Right renal pelvis (tissue), 4 donors: ENCODE data around the gene OIP5. TPM values are rescaled to one million over a fixed set of nuclear protein-coding genes. Genes with fewer than 3 reads are reported as not detected.
A peak's percentile ranks its signal among the peaks of the same experiment; 100 is the strongest.
"Not testable (repeated sequence)": the region's sequence is repeated elsewhere in the genome, so short reads cannot be mapped to it uniquely, and the experiment has no call there.

ENCODE experiments used
- DNase-seq, 4 donors: peaks; one replicate each; pipeline ENCODE4 v3.0.0-alpha.2; 2013; ENCODE audit warnings: low read depth in 4 of 4, low spot score in 3 of 4, missing footprints in 1 of 4
- polyA plus RNA-seq, 4 donors: library from polyadenylated mRNA; unstranded; fragments of 120-200 nt; gene quantifications; one replicate each; pipeline ENCODE4 v1.2.1, GENCODE V29; 2013; ENCODE audit not compliant: insufficient read length in 4 of 4

The OIP5 gene
- polyA plus RNA-seq = 10 to 100 TPM in 1 of 4 donors, 1 to 10 TPM in 3; 7.2 to 10.4 (median 8.1) TPM

DNA sequence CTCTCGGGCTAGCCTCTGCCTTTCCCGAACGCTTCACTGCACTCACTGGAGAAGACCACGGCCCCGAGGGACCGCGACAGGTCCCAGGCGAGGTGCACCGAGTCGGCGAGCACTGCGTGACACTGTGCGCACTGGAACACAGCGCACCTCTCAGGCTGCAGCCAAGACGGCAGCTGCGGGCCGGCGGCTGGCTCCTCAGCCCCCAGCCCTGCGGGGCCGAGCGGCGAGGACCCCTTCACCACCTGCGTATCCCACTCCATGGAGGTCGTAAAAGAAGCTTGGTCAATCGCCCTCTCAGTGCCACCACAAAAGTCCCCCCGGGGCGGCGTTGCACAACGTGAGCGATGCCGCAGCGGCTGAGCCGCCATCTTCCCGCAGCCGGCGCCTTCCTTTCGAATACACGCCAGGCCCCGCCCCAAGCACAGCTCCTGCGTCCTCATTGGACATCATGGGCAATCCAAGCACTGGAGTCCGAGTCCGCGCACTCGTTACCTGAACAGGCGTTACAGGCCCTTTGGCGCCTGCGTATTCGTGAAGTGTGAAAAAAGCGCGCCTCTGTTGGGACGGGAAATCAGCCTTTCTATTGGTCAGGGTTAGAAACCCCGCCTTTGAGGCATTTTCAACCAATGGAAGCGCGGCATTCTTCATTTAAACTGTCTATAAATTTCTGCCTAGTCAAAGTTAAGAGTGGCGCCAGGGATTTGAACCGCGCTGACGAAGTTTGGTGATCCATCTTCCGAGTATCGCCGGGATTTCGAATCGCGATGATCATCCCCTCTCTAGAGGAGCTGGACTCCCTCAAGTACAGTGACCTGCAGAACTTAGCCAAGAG, at the start of gene OIP5, which contains the start of gene NUSAP1:
Gene OIP5, minus strand, starts transcription at position 398 of the 832 bp plus-strand sequence. Its CDS starts 30 bp downstream, at position 368.
Gene NUSAP1, plus strand, starts transcription at position 688 of the 832 bp plus-strand sequence. Its CDS starts 77 bp downstream, at position 765.
- peak; percentile 90 to 99 (median 98) for DNase-seq

DNA sequence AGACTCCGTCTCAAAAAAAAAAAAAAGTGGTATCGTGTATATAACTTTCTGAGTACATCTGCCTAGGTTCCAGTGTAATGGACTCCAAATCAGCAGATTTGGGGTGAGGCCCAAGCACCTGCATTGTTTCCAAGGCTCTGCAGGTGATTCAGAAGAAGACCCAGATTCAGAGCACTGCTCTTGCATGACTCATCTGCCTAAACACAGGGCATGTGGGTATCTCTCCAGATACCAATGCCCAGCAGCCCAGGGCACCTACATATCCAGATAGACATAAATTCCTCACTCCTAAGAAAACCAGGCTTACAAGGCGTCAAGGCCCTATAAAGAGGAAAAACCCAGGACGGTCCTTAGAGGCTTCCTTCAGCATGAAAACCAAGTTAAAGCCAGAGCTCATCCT, 45.6 kb upstream of the OIP5 start:
- DNase-seq = no peak

DNA sequence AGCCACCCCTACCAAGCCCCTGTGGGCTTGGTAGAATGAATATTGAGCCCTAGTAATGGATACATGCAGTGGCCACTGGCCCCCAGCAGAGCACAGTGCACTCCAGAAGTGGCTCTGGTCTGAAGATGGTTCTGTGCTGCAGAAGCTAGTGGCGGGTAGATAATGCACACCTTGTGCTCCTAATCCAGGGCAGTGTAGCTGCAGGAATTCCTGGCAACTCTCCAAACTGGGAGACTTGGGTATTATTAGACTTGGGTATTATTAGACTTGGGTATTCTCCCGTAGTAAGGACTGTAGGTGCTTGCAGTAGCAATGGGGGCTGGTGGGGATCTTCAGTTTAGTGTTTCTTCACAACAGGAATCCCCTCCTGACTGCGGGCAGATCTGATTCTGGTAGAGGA, 35.0 kb upstream of the OIP5 start:
- DNase-seq = no peak

DNA sequence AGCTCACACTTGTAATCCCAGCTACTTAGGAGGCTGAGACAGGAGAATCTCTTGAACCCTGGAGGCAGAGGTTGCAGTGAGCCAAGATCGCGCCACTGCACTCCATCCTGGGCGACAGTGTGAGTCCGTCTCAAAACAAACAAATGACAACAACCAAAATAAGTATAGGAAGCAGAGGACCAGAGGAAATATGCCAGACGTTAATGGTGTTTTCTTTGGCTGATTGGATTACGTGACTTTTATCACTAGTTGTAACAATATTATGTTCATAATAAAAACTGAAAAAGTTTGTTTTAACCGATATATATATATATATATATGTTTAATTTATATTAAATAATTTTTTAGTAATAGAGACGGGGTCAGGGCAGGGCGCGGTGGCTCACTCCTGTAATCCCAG, 22.0 kb upstream of the OIP5 start:
- DNase-seq = no peak

DNA sequence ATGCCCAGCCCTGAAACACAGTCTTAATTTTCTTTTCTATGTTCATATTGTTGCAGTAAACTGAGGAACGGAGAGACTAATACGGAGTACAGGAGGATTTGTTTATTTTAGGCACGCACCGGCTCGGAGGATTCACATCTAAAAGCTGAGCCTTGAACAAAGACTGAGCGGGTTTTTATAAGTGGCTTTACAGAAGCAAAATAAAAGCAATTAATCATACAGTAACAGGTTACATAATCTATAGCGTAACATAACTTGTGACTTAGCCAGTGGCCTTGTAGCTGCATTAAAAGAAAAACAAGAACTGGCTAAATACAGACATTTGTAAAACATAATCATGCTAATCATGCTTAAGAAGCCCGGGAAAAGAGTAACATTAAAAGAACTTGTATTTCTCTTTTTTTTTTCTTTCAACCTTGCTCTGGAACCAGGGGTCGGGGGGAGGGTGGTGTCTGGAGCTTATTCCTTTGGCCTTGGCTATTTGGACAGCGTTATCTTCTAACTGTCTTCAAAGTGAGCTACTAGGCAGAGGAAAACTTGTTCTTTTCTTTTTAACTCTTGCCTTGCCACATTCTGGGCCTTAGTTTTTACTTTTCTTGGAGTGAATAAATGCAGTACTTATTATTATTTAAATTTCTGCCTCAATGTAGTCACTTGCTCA, 17.8 kb upstream of the OIP5 start:
- no peak for DNase-seq

DNA sequence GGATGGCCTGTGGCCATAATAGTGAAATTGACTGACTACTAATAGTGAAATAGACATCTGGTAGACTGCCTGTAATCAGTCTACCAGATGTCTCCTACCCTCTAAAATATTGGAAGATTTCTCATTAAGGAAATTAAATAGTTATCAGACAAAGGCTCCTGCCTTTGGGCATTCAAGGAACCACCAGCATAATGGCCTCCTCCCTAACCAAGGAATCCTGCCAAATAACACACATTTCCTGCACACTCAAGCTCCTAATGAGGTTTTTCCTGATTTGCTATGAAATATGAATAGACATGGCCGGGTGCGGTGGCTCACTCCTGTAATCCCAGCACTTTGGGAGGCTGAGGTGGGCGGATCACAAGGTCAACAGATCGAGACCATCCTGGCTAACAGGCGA, 14.8 kb upstream of the OIP5 start:
- no peak for DNase-seq

DNA sequence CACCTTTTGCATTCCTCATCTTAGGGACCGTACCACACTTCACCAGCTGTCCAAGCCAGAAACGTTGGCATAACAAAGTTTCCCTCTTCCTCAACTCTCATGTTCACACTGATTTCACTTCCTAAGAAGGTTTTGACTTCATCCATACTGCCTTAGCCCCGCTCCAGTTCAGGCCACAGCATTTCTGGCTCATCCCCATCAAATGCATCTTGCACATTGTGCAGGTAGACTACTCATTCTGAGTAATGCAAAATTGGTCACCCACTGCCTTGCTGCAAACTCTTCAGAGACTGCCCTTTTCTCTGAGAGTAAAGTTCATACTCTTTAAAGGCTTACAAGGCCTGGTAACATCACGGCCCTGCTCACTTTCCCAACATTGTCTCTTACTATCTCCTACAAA, 9.1 kb upstream of the OIP5 start:
- no peak for DNase-seq

DNA sequence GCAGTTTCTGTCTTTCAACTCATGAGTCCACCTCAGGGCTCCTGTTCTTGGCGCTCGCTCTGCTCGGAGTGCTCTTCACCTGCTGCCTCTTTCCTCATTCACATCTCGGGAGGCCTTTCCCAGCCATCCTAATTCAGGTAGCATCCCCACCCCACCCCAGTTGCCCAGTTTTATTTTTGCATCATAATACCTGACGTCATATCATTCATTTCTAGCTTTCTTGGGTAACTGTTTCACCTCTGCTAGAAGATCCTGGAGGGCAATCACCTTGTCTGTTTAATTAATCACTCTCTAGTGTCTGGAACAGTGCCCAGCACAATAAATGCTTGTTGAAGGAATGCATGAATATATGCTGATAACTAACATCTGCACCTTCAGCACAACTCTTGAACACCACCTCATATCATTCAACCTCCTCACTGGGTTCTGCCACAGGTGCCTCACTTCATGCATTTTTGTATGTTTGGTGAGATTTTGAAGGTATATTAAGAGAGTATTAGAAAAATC, 7.9 kb upstream of the OIP5 start:
- DNase-seq = no peak

DNA sequence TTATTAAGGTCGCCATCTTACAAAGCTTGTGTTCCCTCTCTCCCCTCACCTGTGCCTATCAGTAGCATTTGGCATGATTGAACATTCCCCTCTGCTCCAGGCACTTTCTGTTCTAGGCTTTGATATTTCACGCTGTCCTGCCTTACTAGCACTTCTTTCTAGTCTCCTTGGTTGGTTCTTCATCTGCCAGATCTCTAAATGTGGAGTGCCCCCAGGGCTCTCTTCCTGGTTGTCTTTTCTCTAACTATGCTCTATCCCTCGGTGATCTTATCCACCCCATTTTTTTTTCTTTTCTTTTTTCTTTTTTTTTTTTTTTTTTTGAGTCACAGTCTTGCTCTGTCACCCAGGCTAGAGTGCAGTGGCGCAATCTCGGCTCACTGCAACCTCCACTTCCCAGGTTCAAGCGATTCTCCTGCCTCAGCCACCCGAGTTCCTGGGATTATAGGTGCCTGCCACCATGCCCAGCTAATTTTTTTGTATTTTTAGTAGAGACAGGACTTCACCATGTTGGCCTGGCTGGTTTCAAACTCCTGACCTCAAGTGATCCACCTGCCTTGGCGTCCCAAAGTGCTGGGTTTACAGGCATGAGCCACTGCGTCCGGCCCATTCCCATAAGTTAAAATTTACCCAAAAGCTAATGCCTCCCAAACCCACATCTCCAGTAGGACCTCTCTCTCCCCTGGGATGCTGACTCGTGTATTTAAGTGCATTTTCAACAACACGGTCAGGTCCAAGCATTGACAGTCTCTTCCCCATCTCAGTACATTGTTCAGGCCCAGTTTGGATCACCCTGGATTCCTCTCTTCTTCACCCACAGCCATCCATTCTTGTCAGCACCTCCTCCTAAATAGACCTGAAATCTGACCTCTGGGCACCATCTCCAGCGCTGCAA, 5.5 kb upstream of the OIP5 start:
- no peak for DNase-seq

DNA sequence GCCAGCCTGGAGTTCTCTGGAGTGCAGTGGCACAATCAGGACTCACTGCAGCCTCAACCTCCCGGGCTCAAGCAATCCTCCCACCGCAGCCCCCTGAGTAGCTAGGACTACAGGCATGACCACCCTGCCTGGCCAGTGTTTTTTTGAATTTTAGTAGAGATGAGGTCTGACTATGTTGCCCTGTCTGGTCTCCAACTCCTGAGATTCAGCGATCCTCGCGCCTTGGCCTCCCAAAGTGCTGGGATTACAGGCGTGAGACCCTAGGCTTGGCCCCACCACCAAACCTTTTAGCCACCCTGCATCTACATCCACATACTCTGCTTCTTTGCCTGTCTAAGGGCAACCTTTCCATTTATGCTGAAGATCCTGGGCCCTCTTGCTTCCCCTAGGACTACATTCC, 4.7 kb upstream of the OIP5 start:
- no peak for DNase-seq

DNA sequence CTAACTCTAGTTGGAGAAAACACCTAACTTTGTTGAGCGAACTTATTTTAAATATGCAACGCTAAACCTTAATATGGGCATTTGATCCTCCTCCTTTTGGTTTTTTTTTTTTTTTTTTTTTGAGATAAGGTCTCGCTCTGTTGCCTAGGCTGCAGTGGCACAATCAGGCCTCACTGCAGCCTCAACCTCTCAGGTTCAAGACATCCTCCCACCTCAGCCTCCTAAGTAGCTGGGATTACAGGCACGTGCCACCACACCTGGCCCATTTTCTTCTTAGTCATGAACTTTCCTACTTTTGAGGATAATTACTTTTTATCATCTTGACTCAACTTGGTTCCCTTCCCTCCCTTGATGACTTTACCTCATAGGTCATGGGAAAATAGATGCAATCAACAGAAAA, 4.2 kb upstream of the OIP5 start:
- DNase-seq = no peak

DNA sequence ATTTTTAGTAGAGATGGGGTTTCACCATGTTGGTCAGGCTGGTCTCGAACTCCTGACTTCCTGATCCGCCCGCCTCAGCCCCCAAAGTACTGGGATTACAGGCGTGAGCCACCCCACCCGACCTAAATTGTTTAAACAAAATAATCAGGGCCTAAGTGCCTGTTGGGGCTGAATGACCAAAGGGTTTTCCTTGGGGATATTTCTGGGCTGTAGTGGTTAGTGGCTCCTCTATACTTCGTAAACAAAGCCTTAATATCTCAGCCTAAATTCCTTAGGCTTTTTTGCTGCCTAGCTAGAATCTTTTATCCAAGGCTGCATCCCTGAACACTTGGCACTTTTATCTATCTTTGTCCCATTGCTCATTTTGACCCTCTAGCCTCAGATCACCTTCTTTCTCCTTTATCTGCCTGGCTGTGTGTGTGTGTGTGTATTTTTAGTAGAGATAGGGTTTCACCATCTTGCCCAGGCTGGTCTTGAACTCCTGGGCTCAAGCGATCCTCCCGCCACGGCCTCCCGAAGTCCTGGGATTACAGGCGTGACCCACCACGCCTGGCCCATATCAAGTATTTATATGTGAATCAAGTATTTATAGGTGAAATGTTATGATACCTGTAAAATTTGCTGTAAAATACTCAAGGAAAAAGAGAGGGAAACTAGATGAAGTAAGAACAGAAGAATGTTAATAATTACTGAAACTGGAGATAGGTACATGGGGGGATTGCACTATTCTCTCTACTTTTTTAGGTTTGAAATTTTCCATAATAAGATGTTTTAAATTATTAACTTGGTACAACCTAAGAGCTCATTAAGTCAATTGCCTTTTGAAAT, 2.1 kb upstream of the OIP5 start:
- no peak for DNase-seq

DNA sequence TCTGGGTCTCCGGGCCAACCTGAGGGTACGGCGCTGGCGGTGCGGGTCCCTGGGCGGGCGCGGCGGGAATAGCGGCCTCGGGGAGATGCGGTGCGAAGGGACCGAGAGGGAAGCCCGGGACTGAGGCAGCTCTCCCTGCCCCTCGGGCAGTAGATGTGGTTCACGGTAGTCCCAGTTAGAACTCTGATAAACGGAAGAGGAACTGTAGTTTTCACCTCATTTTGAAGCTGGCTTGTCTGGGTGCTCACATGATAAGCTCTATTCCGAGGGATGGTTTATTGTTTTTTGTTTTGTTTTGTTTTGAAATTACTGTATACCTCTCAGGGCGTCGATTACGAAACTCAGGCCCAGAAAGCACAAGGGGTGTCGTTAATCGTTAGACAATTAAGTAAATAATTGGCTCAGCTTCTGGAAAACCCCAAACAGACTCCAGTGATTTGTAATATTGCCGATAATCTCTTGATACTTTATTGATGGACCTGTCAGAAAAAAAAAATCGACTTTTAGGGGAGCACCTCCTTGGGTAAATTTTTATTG, 703 bp upstream of the OIP5 start:
- peak in 1 of 4 donors; percentile 22 for DNase-seq

DNA sequence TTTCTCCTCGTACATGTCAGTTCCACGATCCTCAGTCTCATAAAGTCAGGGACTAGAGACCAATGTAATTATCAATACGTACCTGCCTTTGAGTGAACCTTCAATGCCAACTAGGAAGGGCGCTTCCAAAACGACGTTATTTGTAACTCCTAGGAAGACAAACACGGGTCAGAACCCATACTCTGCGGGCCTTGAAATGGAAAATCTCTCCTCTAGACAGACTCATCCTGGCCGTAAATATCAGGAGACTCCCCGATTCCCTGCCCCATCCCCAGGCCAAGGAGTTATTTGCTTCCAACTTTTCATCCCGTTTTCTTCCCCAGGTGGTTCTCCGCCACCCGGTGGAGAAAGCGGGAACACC, 578 bp downstream of the OIP5 start:
- peak in 1 of 4 donors; percentile 49 for DNase-seq

DNA sequence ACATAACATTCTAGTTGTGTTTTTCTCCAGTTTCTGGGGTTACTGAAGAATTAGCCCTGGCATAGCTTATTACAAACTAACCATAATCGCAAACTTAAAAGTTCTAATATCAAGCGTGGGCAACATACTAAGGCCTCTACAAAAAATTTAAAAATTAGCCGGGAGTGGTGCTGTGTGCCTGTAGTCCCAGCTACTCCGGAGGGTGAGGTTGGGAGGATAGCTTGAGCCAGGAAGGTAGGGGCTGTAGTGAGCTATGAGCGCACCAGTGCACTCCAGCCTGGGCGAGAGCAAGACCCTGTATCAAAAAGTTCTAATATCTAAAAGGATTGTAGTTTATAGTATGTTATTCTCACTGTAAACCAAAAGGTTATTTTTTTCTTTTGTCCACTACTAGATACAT, 1.1 kb downstream of the OIP5 start:
- no peak for DNase-seq

DNA sequence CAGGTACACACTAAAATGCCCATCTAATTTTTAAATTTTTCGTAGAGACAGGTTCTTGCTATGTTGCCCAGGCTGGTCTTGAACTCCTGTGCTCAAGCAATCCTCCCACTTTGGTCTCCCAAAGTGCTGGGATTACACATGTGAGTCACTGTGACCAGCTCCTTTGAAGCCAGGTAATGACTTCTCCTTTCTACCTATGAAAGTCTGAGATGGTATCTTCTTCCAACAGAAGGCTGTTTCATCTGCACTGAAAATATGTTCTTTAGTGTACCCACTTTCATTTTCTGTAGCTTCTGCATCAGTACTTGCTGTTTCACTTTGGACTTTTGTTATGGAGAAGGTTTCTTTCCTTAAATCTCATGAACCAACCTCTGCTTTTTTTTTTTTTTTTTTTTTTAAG, 8.8 kb downstream of the OIP5 start:
- no peak for DNase-seq

DNA sequence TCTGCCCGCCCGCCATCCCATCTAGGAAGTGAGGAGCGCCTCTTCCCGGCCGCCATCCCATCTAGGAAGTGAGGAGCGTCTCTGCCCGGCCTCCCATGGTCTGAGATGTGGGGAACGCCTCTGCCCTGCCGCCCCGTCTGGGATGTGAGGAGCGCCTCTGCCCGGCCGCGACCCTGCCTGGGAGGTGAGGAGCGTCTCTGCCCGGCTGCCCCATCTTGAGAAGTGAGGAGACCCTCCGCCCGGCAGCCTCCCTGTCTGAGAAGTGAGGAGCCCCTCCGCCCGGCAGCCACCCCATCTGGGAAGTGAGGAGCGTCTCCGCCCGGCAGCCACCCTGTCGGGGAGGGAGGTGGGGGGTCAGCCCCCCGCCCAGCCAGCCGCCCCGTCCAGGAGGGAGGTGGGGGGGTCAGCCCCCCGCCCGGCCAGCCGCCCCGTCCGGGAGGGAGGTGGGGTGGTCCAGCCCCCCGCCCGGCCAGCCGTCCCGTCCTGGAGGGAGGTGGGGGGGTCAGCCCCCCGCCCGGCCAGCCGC, 11.5 kb downstream of the OIP5 start:
- DNase-seq = not testable (repeated sequence)

DNA sequence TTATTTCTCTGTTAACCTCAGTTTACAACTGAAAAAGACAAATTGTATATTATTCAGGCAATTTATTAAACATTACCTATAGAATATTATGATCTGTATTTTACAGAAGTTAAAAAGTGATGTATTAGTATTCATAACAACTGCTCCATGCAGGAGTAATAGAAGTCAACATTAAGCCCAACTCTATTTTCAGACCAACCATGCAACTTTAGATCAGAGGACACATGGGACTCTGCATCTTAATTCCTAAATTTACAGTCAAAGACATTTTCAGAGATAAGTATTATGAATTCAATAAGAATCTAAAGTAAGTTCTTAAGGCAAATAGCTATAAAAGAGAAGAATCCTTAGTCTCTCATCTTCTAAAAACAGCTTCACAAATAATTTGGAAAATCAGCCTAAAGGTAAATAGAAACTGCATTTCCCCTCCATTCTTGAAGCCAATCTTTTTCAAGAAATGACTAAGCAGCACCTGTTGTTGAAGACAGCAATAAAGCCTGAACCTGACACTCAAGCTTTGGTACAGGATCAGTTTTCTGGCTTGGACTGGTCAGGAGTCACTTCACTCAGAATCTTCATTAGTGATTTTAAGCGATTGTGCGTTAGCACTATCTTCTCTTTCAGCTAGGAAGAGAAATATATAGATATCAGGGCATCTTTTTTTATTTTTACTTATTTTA, 23.0 kb downstream of the OIP5 start:
- DNase-seq = no peak

DNA sequence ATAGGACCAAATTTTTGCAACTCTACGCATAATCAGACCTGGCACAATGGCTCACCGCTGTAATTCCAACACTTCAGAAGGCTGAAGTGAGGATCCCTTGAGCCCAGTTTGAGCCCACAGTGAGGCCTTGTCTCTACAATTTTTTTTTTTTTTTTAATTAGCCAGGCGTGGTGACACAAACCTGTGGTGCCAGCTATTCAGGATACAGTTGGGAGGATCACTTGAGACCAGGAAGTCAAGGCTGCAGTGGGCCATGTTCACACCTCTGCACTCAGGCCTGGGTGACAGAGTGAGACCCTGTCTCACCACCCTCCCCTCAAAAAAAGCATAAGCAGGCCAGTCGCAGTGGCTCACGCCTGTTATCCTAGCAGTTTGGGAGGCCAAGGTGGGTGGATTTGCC, 24.7 kb downstream of the OIP5 start:
- no peak for DNase-seq
